ENCODE data around the gene SNRNP200.

Gene SNRNP200

GRCh38 chr2:96305091-96305978 is at the start of gene SNRNP200:
SNRNP200 (minus strand) TSS chr2:96305546; CDS start chr2:96305437, 109 bp downstream.
- peak; percentile 98 for DNase-seq

GRCh38 chr2:96354492-96354891 is 49.1 kb upstream of the SNRNP200 start:
- no peak for DNase-seq

- DNase-seq, result no peak
Observed at GRCh38 chr2:96353606-96354101, 48.3 kb upstream of the SNRNP200 start.

- DNase-seq, result peak; percentile 98
Observed at GRCh38 chr2:96353032-96353561, 47.8 kb upstream of the SNRNP200 start.

- no peak for DNase-seq
Observed at GRCh38 chr2:96347395-96347794, 42.0 kb upstream of the SNRNP200 start.

GRCh38 chr2:96345868-96346462 is 40.6 kb upstream of the SNRNP200 start:
- no peak for DNase-seq

- no peak for DNase-seq
Observed at GRCh38 chr2:96345438-96345837, 40.1 kb upstream of the SNRNP200 start.

- no peak for DNase-seq
Observed at GRCh38 chr2:96344011-96344410, 38.7 kb upstream of the SNRNP200 start.

- DNase-seq, result peak; percentile 80
Observed at GRCh38 chr2:96342085-96342484, 36.7 kb upstream of the SNRNP200 start.

- DNase-seq, result no peak
Observed at GRCh38 chr2:96341641-96342040, 36.3 kb upstream of the SNRNP200 start.

- no peak for DNase-seq
Observed at GRCh38 chr2:96340493-96341414, 35.4 kb upstream of the SNRNP200 start.

- no peak for DNase-seq
Observed at GRCh38 chr2:96336873-96337272, 31.5 kb upstream of the SNRNP200 start.

- DNase-seq, result peak; percentile 51
Observed at GRCh38 chr2:96336104-96336775, 30.9 kb upstream of the SNRNP200 start.

- no peak for DNase-seq
Observed at GRCh38 chr2:96333708-96334107, 28.4 kb upstream of the SNRNP200 start.

GRCh38 chr2:96330407-96330806 is 25.1 kb upstream of the SNRNP200 start:
- peak; percentile 28 for DNase-seq

- no peak for DNase-seq
Observed at GRCh38 chr2:96329874-96330273, 24.5 kb upstream of the SNRNP200 start.

GRCh38 chr2:96329456-96329855 is 24.1 kb upstream of the SNRNP200 start:
- DNase-seq, result peak; percentile 67

- no peak for DNase-seq
Observed at GRCh38 chr2:96326990-96327820, 21.9 kb upstream of the SNRNP200 start.

- DNase-seq, result no peak
Observed at GRCh38 chr2:96326564-96326963, 21.2 kb upstream of the SNRNP200 start.

- peak; percentile 49 for DNase-seq
Observed at GRCh38 chr2:96325884-96326255, 20.5 kb upstream of the SNRNP200 start.

Data from DMS53 (cell line).